Measurements from ENCODE around the gene KRTAP4-3.
"Not testable (repeated sequence)": the region's sequence is repeated elsewhere in the genome, so short reads cannot be mapped to it uniquely, and the experiment has no call there.

KRTAP4-3 gene

GRCh38 chr17:41117846-41118386, 50.1 kb downstream of the KRTAP4-3 start, which contains the start of gene KRTAP4-11:
Gene KRTAP4-11 (minus strand): TSS chr17:41118373. CDS start chr17:41118315, 58 bp downstream.
- DNase-seq (ENCODE audit: low spot score), result not testable (repeated sequence)

Measured in hematopoietic multipotent progenitor cell treated with erythropoietin and hydrocortisone succinate and interleukin-3 and kit ligand, for 17 days (in vitro differentiated cells).